K562 (cell line): ENCODE results near the gene GLTPD2.

Source experiments
- CBX2 ChIP-seq: fragments of 200-600 bp; sonication (generic); IDR thresholded peaks from one replicate; pipeline ENCODE4 v1.6.1; 2012; ENCODE audit warnings: mild to moderate bottlenecking, low read length, inconsistent platforms; ENCODE audit not compliant: insufficient read depth, poor library complexity, severe bottlenecking
- MECOM ChIP-seq: fragments of 250-450 bp; sonication (Bioruptor Pico); IDR thresholded peaks from 2 replicates; pipeline ENCODE4 v1.8.0; 2022; ENCODE audit warnings: inconsistent platforms
- SAP30 ChIP-seq: fragments of 200-600 bp; sonication (generic); IDR thresholded peaks from 2 replicates; pipeline ENCODE4 v1.6.1; 2012; ENCODE audit warnings: borderline replicate concordance, low read depth, mild to moderate bottlenecking, moderate library complexity, low read length, control low read depth, inconsistent platforms; ENCODE audit not compliant: insufficient read depth, poor library complexity, severe bottlenecking
- TAF1 ChIP-seq: IDR thresholded peaks from 2 replicates; pipeline ENCODE4 v1.6.1; 2011; ENCODE audit warnings: mild to moderate bottlenecking, low read length, moderate library complexity; ENCODE audit not compliant: insufficient read depth, control insufficient read depth, severe bottlenecking; ENCODE audit errors: extremely low read depth
- TF ChIP-seq, protein P1 (sequence below), 3 experiments: IDR thresholded peaks in 2 of 3; conservative IDR thresholded peaks in 1 of 3; 2 replicates each; pipeline ENCODE4 v1.5.1; 2011 to 2012; ENCODE audit warnings: low read length in 3 of 3, mild to moderate bottlenecking in 3 of 3, control low read depth in 2 of 3, improper control_type of control experiment in 1 of 3, inconsistent platforms in 1 of 3, low read depth in 1 of 3, mixed read lengths in 1 of 3, moderate library complexity in 1 of 3; ENCODE audit not compliant: insufficient read depth in 2 of 3

- TF ChIP-seq CBX2 (no peak), MECOM (CRISPR knock-in tag) (no peak), SAP30 (no peak), TAF1 (no peak)
- TF ChIP-seq, protein P1, sequence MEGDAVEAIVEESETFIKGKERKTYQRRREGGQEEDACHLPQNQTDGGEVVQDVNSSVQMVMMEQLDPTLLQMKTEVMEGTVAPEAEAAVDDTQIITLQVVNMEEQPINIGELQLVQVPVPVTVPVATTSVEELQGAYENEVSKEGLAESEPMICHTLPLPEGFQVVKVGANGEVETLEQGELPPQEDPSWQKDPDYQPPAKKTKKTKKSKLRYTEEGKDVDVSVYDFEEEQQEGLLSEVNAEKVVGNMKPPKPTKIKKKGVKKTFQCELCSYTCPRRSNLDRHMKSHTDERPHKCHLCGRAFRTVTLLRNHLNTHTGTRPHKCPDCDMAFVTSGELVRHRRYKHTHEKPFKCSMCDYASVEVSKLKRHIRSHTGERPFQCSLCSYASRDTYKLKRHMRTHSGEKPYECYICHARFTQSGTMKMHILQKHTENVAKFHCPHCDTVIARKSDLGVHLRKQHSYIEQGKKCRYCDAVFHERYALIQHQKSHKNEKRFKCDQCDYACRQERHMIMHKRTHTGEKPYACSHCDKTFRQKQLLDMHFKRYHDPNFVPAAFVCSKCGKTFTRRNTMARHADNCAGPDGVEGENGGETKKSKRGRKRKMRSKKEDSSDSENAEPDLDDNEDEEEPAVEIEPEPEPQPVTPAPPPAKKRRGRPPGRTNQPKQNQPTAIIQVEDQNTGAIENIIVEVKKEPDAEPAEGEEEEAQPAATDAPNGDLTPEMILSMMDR (IDR thresholded peaks at IDR 0.05 in 2 of 3, conservative IDR thresholded peaks at IDR 0.05 in 1 of 3; ENCODE audit: insufficient read depth in 2 of 3, low read depth in 1 of 3, low read length in 3 of 3), result no peak
Observed at GRCh38 chr17:4759776-4760236, 29.0 kb upstream of the GLTPD2 start.
